ENCODE results near the gene C9orf40.
A peak's percentile ranks its signal among the peaks of the same experiment; 100 is the strongest.

The C9orf40 gene, protein sequence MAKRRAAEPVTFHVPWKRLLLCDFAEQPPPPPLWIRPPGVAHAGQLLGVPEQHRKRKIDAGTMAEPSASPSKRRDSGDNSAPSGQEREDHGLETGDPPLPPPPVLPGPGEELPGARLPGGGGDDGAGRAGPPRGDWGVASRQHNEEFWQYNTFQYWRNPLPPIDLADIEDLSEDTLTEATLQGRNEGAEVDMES

DNA sequence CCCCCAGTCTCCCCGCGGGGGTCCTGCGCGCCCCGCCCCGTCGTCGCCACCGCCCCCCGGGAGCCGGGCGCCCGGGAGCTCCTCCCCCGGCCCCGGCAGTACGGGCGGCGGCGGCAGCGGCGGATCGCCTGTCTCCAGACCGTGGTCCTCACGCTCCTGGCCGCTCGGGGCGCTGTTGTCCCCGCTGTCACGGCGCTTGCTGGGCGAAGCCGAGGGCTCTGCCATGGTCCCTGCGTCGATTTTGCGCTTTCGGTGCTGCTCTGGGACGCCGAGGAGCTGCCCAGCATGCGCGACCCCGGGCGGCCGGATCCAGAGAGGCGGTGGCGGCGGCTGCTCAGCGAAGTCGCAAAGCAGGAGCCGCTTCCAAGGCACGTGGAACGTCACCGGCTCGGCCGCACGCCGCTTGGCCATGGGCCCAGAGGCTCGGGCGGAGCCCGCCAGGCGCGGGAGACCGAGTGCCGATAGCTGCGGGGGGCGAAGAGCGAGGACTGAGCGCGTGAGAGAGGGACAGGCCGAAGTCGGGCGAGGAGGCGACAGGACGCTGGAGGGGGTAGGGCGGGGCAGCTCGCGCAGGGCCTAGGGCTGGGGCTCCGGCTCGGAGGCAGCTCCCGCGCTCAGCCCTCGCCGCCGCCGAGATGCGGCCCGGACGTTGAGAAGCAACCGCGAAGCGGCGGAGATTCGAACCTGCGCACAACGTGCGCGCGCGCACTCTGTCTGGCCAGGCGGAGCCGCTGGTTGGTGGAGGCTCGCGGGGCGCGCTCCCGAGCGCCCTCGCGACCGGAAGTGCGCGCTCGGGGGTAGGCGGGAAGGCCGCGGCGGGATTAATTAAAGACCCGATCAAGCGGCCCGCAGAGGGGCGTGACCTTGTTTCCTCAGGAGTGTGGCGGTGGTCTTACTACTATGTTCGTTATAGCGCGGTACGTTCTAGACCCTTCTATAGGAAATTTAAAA lies at the start of gene C9orf40:
TSS of gene C9orf40 (minus strand) at position 712 of the 951 bp plus-strand sequence. CDS start at position 411, 301 bp downstream.
- peak; percentile 70 to 84 for DNase-seq (ENCODE audit: low read depth in 2 of 2)

DNA sequence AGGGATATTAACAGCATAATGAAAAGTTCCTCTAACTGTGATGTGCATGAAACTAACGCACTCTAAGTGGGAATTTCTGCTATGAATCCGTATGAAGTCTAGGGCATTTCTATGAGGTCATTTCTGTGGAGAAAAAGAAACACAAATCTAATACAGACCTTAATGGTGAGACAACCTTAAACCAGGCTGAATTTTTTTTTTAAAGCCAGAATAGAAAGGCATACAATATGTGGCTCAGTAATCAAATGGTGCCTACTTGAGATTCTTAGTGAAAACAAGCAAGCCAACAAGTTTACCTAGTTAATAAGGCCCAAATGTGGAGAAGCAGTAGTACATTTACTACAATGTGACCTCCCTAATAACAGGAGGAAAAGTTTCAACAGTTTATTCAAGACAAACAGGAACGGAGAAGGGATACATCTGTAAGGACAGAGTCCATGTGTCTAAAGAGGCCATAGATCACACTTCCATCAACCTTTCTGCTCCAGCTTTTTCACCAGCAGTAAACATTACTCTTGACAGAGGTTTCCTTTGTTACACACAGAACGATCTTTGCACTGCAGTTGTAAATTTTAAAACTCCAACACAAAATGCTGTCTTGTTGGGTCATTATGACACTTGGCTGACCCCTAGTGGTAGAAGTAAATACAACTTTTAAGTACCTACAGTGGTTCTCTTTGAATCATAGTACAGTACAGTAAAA lies 49.2 kb upstream of the C9orf40 start:
- no peak for DNase-seq (ENCODE audit: low read depth in 2 of 2)

DNA sequence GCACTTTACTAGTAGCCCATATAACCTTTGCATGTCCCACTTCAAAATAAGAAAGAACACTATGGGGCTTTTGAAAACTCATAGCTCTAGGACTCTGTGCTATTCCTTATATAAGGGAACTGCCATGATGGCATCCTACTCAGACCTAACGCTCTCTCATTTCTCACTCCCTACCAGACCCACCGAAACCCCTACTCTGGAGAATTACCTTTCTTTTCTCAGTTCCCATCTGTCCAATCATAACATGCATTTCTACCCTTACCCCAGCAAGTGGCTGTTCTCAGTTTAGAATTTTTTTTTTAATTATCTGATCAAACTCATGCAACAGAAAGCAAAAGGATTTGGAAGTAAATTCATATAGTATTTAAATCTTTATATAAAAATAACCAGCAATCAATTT lies 48.1 kb upstream of the C9orf40 start:
- no peak for DNase-seq (ENCODE audit: low read depth in 2 of 2)

DNA sequence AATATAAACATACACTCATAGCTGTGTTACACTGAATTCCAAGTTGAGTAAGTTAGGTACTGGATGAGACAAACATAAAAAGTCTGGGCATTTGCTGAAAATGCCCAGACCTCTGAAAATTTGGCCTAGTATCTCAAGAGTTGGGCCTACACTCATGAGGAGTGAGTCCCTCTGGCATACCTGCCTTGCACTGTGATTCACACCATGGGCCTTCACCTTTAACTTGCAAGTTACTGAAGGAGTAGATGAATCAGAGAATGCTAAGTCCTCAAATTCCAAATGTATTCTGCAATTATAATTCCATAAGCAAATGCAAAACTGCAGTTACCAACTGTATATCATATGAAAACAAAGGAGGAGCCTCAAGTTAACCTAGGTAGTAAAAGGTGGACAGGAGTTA lies 32.3 kb upstream of the C9orf40 start:
- no peak for DNase-seq (ENCODE audit: low read depth in 2 of 2)

DNA sequence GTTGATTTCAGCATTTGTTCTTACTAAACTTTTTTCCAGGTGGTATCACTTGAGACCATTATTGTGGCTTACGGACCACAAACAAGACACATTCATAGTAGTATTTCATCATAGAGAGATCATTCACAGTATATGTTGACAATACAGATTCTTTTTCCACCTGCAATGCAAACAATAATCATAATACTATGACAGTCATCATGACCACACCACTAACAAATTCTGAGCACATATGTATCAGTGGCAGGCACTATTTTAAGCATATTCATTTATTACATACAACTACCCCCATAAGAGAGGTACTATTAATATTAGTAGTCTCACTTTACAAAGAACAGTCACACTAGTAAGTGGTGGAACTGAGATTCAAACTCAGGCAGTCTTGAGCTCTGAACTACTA lies 31.0 kb upstream of the C9orf40 start:
- DNase-seq (ENCODE audit: low read depth in 2 of 2) = no peak

DNA sequence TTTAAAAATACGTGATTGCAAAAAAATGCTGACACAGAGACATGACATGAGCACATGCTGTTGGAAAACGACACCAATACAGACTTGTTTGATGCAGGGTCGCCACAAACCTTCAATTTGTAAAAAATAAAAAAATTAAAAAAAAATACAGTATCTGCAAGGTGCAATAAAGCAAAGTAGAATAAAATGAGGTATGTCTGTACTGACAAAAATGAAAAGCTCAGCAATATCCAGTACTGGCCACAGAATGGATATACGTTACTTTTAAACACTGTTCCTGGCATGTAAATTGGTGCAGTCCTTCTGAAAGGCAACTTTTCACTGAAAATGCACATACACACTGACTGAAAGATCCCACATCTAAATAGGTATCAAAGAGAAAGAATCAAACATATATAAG lies 27.1 kb upstream of the C9orf40 start:
- DNase-seq (ENCODE audit: low read depth in 2 of 2) = no peak

DNA sequence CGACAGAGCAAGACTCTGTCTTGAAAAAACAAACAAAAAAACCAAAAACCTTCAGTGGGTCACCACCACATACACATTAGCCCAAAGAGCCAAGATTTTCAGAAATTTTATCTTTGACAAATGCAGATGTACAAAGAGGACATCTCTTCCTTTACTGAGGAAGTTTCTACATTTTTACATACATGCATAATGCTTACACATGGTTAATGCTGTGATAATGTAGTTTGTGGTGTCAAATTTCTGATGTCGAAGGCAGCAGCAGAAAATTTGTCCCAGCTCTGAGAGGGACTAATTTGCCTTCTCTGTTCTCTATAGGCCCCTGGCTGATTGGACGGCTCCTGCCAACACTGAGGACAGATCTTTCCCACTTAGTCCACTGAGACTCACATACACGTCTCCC lies 24.6 kb upstream of the C9orf40 start:
- DNase-seq (ENCODE audit: low read depth in 2 of 2) = no peak

DNA sequence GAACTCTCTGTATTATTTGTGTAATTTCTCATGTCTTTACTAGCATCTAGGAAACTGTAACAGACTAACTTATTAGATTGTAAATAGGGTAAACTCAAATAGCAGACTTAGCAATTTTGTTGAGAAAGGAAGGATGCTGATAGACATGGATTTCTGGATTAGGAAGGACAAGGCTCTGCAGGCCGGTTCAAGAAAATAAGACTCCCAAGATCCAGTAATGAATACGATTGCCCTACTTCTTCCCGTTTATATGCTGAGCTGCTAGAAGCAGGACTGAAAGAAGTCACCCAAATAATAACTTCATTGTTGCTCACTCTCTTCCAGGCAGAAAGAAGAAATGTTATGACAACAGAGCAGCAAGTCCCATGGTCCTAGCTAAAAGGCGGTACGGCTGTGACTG lies 22.8 kb upstream of the C9orf40 start:
- no peak for DNase-seq (ENCODE audit: low read depth in 2 of 2)

DNA sequence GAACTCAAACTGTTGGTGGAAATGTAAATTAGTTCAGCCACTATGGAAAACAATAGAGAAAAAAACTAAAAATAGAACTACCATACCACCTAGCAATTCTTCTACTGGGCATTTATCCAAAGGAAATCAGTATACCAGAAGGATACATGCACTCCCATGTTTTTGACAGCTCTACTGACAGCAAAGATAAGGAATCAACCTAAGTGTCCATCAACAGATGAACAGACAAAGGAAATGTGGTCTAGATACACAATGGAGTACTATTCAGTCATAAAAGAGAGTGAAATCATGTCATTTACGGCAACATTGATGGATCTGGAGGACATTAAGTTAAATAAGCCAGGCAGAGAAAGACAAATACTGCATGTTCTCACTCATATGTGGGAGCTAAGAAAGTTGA lies 21.8 kb upstream of the C9orf40 start:
- no peak for DNase-seq (ENCODE audit: low read depth in 2 of 2)

DNA sequence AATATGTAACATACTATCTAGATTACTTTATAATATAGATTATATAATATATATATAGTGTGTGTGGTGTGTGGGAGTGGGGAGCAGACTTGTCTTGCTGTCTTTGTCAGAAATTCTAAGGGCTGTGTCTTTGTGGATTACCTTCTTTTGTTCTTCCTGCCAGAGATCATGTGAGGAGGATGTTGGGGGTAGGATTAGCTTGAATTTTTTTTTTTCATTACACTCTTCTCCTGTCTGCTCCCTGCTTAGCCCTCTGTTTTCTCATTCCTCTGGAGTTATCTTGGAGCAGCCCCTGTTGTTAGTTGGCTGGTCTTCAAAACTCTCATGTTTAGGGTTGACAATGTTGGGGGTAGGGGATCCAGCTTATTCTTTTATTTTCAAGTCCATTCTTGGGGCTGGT lies 21.0 kb upstream of the C9orf40 start:
- no peak for DNase-seq (ENCODE audit: low read depth in 2 of 2)

DNA sequence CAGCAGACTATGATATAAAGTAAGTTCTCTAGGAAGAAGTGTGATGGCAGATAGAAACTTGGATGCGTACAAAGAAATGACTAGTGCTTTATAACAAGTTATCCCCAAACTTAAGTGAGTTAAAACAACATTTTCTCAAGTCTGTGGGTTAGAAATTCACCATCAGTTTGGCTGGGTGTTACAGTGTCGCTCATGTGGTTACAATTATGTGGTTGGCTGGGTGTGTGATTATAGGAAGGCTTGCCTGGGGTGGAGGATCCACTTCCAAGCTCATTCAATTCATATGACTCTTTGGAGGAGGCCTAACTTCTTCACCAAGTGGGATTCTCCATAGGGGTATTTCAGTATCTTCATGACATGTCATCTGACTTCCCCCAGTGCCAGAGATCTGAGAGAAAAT lies 10.3 kb upstream of the C9orf40 start:
- no peak for DNase-seq (ENCODE audit: low read depth in 2 of 2)

DNA sequence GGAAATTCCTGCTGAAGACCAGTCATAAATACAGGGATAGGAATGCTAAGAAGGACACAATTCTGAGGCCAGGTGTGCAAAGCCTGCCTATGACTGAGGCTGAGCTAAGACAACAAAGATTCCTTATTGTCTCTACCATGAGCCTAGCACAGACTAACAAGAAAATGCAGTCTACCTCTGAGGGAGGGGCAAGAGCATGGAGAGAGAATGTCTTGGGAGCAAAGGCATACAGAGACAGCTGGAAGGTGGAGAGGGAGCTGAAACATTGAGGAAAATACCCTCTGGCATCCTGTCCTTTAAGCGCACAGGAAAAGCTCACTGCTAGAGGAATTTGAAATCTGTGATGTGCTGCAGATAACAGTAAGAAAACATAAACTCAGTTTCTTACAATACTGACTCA lies 8.8 kb upstream of the C9orf40 start:
- DNase-seq (ENCODE audit: low read depth in 2 of 2) = no peak

DNA sequence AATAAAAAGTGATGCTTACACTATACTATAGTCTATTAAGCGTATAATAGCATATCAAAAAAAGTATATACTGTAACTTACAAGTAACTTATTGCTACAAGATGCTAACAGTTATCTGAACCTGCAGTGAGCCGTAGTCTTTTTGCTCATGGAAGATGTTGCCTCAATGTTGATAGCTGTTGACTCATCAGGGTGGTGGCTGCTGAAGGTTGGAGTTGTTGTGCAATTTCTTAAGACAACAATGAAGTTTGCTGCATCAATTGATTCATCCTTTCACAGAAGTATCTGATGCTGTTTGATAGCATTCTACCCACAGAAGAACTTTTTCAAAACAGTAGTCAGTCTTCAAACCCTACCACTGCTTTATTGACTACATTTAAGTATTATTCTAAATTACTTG lies 7.8 kb upstream of the C9orf40 start:
- DNase-seq (ENCODE audit: low read depth in 2 of 2) = no peak

DNA sequence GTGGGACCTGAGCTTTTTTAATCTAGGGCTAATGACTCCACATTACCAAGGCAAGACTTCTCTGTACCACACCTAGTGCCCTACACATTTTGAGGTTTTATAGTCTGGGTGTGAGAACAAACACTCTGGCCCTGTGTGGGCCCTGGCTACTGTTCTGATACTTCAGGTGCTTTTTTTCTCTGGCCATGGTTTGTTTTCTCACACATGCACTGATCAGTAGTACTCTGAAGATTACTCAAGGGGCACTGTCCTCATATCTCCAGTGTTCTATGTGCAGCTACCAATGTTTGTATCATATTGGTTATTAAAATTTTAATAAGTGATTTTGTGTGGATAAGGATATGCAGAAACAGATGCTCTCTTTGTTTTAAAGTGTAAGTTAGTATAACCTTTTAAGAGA lies 5.9 kb upstream of the C9orf40 start:
- DNase-seq (ENCODE audit: low read depth in 2 of 2) = no peak

DNA sequence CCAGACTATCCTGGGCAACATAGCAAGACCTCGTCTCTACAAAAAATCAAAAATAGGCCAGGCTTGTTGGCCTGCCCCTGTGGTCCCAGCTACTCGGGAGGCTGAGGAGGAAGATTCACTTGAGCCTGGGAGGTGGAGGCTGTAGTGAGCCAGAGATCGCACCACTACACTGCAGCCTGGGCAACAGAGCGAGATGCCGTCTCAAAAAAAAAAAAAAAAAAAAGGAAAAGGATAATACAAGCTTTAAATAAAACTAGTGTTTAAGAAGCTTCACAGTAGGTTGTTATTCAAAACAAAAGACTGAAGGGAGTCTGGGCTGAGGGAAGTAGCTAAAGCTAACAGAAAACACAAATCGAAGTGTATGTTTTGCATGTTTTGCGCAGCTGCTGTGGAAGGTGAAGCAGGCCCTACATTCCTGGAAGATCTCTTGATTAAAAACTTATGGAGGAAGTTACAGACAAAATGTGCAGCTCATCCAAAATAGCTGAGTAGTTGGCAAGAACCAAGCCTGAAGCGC lies 581 bp upstream of the C9orf40 start:
- DNase-seq (ENCODE audit: low read depth in 2 of 2) = no peak

DNA sequence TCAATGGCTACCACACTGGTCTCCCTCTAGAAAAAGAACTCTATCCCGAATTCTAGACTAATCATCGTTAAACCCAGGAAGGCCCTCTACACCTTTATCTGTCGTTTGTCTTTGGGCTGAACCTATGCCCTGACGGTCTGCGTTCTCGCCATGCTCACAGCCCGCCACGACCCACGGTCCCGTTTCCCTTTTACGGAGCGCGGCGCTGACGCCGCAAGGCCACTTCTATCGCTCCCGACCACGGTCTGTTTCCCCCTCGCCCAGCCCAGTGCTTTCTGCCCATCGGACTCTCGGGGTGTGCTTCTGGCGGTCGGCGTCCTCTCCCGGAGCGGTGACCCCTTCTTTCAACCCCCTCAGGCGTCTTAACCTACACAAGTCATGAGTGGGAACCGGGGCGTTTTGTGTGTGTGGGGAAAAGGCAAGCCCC lies 974 bp downstream of the C9orf40 start:
- DNase-seq (ENCODE audit: low read depth in 2 of 2) = peak in 1 of 2 donors; percentile 3

DNA sequence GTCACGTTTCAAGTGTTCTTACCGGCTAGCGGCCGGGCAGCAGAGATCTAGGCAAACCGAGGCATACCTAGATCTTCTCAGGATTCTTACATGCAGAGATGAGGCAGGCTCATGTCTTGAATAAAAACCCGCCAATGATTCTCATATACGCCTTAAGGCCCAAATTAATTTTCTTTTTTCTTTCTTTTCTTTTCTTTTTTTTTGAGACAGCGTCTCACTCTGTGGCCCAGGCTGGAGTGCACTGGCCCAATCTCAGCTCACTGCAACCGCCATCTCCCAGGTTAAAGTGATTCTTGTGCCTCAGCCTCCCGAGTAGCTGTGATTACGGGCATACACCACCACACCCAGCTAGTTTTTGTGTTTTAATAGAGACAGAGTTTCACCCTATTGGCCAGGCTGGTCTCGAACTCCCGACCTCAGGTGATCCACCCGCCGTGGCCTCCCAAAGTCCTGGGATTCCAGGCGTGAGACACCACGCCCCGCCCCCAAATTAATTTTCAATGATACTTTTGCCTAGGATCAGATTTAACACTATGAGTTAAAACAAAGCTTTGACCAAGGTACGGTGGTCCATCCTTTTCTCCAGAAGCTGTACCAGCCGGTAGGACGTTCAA lies 1.5 kb downstream of the C9orf40 start:
- DNase-seq (ENCODE audit: low read depth in 2 of 2) = no peak

DNA sequence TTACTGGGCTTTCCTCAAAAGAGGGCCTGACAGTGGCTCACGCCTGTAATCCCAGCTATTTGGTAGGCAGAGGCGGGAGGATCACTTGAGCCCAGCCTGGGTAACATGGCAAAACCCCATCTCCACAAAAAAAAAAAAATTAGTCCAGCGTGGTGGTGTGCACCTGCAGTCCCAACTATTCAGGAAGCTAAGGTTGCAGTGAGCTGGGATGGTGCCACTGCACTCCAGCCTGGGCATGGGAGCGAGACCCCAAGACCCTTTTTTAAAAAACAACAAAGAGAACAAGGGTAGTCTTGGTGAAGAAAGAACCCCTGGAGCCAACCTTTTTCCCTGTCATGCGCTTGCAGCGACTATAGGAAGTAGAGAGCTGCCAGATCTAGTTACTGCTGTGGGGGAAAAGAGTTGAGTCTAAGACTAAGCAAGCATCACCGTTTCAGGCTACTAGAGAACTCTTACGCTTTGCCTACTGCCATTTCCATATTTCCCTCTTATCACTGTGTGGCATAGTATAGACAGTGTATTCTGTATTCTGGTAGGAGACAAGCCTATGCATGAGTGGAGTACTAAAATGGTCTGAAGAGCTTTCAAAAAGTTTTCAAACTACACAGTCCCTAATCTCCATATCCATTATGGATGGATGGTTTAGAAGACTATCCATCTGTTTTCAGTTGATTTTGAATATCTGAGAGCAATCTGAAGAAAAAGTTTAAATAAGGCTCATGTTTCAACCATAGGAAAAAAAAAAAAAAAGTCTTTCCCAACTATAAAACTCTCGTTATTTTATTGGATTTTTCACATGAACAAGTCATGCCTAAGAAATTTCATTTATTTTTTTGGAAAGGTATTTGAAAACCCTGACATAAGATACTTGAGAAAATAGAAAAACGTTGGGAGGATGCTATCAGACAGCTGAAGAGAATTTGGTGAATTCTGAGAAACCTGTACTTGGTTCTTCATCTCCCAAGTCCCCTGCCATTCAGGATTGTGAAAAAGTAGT lies 2.6 kb downstream of the C9orf40 start:
- DNase-seq (ENCODE audit: low read depth in 2 of 2) = no peak

DNA sequence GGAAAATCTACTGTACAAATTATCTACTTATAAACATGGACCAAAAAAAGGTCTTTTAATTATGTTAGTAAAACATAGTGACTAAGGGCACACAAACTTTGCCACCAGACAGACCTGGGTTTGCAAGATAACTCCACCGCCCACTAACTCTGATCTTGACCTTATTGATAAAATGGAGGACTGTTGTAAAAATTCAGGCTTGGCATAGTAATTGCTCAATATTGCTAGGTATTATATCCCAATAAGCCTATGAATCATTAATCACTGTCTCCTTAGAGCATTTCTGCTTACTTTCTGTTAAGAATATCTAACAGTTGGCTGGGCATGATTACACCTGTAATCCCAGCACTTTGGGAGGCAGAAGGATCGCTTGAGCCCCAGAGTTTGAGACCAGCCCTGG lies 3.8 kb downstream of the C9orf40 start:
- DNase-seq (ENCODE audit: low read depth in 2 of 2) = no peak

DNA sequence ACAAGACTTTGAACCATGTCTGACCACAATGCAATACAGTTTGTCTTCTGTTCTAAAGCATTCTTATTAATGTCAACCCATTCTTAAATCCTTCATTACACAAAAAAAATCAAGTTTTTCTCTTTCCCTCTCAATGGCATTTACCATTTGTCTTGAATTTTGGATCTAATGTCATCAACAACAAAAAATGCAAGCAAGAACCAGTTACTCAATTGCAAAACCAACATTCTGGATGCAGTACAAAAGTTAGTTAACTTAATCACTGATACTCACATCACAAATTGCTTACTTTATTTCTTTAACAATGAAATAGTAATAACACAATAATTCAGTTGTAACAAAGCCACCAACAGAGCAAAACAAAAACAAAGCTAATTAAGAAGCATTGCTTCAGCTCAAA lies 6.0 kb downstream of the C9orf40 start:
- DNase-seq (ENCODE audit: low read depth in 2 of 2) = no peak

DNA sequence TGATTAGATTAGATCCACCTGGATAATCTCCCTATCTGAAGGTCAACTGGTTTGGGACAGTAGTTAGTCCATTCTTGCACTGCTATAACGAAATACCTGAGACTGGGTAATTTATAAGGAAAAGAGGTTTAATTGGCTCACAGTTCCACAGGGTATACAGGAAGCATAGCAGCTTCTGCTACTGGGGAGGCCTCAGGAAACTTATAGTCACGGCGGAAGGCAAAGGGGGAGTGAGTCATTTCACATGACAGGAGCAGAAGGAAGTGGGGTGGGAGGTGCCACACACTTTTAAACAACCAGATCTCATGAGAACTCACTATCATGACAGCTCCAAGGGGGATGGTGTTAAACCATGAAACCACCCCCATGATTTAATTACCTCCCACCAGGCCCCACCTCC lies 9.9 kb downstream of the C9orf40 start:
- no peak for DNase-seq (ENCODE audit: low read depth in 2 of 2)
